HG03432 (cell line): ENCODE results near the gene ERVK3-1.
"Not testable (repeated sequence)": the region's sequence is repeated elsewhere in the genome, so short reads cannot be mapped to it uniquely, and the experiment has no call there.

Experiments
- ATAC-seq: cut with Tn5 transposase; IDR thresholded peaks from one replicate; pipeline ENCODE4 v1.9.1; 2021; ENCODE audit warnings: mild to moderate bottlenecking, moderate library complexity; ENCODE audit not compliant: unreplicated experiment

ERVK3-1 gene

DNA sequence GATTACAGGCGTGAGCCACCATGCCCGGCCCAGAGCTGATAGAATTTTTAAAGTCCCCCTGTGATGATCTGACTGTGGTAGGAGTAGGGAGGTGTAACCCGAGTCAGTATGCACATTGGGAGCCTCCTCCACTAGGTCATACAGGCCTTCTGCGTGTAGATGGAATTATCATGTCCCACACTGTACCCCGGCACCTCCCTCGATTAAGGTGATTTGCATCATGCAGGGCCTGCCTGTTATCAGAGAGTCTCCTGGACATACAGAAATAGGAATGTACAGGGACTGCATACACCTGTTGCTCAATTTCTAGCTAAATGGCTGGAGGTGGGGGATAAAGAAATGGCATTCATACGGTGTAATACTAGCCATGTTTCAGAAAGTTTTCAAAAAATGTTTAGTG lies 922 bp upstream of the ERVK3-1 start:
- no peak for ATAC-seq

GRCh38 chr19:58304748-58305064 lies 471 bp upstream of the ERVK3-1 start:
- peak; percentile 10 for ATAC-seq

DNA sequence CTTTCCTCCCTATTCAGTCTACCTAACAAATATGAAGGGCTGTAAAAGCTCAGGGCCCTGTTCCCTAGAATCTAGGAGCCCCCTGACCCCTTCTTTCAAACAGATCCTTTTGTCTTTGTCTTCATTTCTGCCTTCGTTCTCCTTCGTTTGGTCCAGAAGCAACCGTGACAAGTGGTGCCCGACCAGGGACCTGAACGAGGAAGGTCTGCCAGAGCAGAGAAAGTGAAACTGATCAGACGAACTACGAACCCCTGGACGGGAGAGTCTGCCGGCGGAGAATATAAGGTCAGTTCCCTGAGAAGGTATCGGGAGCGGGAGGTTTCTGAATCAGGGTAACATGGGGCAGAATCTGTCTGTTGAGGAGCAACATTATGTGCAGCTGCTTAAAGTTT lies 751 bp downstream of the ERVK3-1 start:
- no peak for ATAC-seq

- no peak for ATAC-seq
These were observed 2.6 kb downstream of the ERVK3-1 start for GRCh38 chr19:58307736-58308135.

DNA sequence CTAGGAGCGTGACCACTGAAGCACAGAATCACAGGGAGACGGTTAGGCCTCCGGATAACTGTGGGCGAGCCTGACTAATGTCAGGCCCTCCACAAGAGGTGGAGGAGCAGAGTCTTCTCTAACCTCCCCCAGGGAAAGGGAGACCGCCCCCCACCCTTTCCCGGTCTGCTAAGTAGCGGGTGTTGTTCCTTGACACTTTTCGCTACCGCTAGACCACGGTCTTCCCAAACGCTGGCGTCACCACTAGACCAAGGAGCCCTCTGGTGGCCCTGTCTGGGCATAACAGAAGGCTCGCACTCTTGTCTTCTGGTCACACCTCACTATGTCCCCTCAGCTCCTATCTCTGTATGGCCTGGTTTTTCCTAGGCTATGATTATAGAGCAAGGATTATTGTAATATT lies 5.5 kb downstream of the ERVK3-1 start:
- not testable (repeated sequence) for ATAC-seq

DNA sequence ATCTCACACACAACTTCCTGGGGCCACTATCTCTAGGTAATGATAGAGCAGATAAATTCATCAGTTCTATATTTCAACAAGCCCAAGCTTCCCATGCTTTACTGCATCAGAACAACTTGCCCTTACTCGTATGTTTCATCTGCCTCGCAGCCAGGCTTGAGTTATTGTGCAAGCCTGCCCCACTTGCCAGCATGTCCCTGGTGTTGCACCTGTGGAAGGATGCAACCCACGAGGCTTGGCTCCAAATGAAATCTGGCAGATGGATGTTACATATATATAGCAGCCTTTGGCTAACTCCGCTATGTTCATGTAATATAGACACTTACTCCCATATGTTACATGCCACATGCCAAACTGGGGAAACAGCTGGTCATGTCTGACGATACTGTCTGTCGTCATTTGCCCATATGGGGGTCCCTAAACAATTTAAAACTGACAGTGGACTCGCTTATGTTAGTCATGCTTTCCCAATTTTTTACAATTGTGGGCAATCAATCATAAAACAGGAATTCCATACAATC lies 6.2 kb downstream of the ERVK3-1 start:
- ATAC-seq: no peak

- ATAC-seq: no peak
These were observed 10.4 kb downstream of the ERVK3-1 start for GRCh38 chr19:58315580-58315979.

- ATAC-seq: no peak
These were observed 12.4 kb downstream of the ERVK3-1 start for GRCh38 chr19:58317476-58318072.

DNA sequence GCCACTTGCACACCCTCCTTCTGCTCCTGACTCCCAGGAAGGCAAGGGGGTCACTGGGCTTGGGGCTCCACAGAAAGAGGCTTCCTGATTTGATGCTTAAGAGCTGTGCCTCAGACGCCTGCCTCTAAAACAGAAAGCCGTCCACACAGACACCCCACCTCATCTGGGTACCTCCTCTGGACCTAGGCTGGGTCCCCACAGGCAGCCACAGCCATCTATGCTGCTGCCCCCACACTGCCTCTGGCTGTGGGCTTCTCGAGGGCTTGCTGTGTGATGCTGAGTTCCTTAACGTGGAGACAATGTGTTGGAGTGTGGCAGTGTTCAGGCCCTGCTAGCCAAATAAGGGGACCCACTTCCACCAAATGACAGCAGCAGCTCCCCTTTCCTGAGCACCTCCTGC lies 13.1 kb downstream of the ERVK3-1 start:
- ATAC-seq: no peak

- no peak for ATAC-seq
These were observed 14.1 kb downstream of the ERVK3-1 start for GRCh38 chr19:58319241-58319640.

- ATAC-seq: no peak
These were observed 20.3 kb downstream of the ERVK3-1 start for GRCh38 chr19:58325311-58326022.

- ATAC-seq: no peak
These were observed 21.3 kb downstream of the ERVK3-1 start for GRCh38 chr19:58326501-58326913.

- ATAC-seq: peak; percentile 85
These were observed 21.9 kb downstream of the ERVK3-1 start, which contains the start of gene ZSCAN22 for GRCh38 chr19:58326914-58327726. Gene ZSCAN22, plus strand, starts transcription at chr19:58326994. Its CDS starts 7,809 bp downstream, at chr19:58334803.

- no peak for ATAC-seq
These were observed 23.8 kb downstream of the ERVK3-1 start for GRCh38 chr19:58328999-58329398.

GRCh38 chr19:58330458-58330857 lies 25.3 kb downstream of the ERVK3-1 start:
- no peak for ATAC-seq

GRCh38 chr19:58332697-58333096 lies 27.5 kb downstream of the ERVK3-1 start:
- ATAC-seq: no peak

- no peak for ATAC-seq
These were observed 29.6 kb downstream of the ERVK3-1 start for GRCh38 chr19:58334691-58335249.

GRCh38 chr19:58335630-58336029 lies 30.5 kb downstream of the ERVK3-1 start:
- no peak for ATAC-seq

GRCh38 chr19:58336216-58336615 lies 31.0 kb downstream of the ERVK3-1 start:
- ATAC-seq: no peak

DNA sequence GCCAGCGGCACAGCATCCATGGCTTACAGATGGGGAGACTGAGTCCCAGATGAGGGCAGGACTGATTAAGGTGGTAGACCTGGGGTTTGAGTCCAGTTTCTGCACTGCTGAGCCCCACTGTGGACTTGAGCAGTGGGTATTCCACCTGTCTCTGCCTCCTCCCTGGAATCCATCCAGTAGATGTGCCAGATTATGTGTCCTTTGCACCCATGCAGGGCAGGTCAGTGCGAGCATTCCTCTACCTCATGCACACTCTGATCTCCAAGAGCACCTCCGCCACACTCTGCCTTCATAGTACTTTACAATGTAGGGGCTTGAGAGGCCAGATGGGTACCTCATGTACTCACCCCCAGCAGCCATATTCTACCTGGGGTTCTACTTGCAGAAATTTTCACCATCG lies 31.6 kb downstream of the ERVK3-1 start:
- no peak for ATAC-seq

DNA sequence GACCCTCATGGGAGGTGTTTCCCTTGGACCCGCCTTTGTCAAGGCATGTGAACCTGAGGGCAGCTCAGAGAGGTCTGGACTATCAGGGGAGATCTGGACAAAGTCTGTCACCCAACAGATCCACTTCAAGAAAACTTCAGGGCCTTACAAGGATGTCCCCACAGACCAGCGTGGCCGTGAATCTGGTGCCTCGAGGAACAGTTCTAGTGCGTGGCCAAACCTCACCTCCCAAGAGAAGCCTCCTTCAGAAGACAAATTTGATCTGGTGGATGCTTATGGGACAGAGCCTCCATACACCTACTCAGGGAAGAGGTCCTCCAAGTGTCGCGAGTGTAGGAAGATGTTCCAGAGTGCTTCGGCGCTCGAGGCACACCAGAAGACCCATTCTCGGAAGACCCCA lies 33.2 kb downstream of the ERVK3-1 start:
- ATAC-seq: no peak
